NCI-H1694 treated with DMSO at 0.1 percent for 48 hours (cell line): ENCODE measurements around the gene ZDHHC3.

Experiments used
- DNase-seq: peaks from one replicate; lab custom pipeline; 2025; lab: John Stamatoyannopoulos, UW

Gene ZDHHC3, protein sequence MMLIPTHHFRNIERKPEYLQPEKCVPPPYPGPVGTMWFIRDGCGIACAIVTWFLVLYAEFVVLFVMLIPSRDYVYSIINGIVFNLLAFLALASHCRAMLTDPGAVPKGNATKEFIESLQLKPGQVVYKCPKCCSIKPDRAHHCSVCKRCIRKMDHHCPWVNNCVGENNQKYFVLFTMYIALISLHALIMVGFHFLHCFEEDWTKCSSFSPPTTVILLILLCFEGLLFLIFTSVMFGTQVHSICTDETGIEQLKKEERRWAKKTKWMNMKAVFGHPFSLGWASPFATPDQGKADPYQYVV

GRCh38 chr3:44976002-44976815 is at the start of gene ZDHHC3, which contains the start of gene EXOSC7:
Gene ZDHHC3 (minus strand): TSS chr3:44976174. CDS start chr3:44959436, 16,738 bp downstream.
Gene EXOSC7 (plus strand): TSS chr3:44976244. CDS start chr3:44976278, 34 bp downstream.
- peak; percentile 9 for DNase-seq

DNA sequence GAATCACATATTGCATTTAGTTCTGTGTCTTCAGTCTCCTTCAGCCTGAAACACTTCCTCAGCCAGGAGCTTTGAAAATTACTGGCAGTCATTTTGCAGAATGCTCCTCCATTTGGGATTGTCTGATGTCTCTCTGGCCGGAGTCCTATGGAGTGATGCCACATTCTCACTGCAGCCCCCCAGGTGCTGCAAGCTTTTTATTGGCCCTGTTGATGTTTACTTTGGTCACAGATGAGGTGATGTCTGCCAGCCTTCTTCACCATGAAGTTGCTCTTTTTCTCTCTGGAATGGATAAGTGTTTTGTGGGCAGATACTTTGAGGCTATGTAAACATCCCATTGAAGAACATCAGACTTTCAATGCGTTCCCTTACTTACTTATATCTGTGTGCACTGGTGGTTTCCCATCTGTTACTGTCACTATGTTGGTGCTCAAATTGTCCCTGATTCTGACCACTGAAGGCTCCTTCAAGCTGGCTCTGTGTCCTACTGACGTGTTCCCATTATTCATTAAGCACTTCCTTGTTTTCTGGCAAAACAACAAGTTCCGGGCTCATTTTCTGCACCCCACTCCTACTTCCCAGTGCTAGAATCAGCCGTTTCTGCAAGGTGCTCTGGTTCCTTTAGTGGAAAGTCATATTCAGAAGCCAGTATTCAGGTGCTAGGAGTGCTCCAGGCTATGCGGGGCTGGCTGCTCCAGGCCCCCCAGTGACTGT is 48.7 kb upstream of the ZDHHC3 start:
- DNase-seq, result no peak

DNA sequence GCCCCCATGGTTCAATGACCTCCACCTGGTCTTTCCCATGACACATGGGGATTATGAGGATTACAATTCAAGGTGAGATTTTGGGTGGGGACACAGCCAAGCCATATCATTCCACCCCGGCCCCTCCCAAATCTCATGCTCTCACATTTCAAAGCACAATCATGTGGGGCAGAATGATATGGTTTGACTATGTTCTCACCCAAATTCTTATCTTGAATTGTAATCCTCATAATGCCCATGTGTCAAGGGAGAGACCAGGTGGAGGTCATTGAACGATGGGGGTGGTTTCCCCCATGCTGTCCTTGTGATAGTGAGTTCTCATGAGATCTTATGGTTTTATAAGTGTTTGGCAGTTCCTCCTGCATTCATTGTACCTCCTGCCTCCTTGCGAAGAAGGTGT is 47.7 kb upstream of the ZDHHC3 start:
- no peak for DNase-seq

DNA sequence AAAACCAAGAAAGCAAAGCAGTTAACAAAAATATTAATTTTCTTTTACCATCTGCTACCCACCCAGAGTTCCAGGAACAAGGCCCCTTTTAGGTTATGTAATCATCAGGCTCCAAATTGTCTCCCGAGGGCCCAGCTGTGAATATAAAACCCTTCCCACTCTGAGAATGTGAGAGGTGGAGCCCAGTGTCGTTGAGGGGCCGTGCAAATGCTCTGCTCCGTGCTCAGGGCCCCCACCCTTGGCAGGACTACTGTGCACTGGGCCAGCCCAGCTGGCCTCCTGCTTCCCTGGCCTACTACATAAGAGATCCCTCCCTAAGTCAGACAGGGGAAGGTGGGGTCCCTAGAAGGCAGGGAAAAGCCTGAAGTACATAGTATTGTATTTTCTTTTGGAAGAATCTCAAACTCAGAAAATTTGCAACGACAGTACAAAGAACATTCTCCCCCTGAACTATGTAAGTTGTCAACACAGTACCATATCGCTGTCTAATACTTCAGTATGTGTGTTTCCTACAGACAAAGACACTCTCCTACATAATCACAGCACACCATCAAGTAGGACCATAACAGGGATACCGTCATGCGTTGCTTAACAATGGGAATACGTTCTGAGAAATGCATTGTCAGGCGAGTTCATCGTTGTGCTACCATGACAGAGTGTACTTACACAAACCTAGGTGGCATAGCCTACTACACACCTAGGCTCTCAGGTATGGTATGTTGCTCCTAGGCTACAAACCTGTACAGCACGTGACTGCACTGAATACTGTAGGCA is 45.7 kb upstream of the ZDHHC3 start:
- DNase-seq, result no peak

- no peak for DNase-seq
These were observed 44.6 kb upstream of the ZDHHC3 start for GRCh38 chr3:45020534-45020933.

DNA sequence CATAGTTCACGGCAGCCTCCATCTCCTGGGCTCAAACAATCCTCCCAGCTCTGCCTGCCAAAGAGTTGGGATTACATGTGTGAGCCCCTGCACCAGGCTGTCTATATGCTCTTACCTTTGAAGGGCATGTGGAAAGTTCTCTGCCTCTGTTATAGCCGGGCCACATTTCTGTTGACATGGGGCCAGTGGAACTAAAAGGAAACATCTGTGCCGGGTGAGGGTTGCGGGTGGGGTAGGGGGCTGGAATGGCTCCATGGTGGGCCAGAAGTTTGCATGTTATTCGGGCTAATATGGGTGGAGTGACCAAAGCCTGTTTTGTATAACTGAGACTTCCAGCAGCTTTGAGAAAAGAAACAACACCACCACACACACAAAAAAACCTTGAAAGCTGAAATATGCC is 41.8 kb upstream of the ZDHHC3 start:
- DNase-seq, result no peak

DNA sequence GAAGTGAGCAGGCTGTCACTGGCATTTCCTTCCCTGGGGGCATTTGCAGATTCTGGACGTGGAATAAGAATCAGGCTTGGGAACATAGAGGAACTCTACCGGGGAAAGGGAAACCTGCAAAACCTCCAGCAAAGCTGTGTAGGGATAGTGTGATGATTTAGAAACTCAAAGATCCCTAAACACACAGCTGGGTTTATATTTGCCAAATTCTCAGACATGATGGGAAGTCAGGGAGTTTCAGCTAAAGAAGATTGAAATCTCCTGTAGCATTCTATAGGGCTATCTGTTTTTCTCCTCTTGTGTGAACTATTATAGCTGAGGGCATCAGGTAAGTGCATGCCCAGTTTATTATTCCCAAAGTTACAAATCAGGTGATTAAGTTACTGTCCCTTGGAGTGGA is 40.9 kb upstream of the ZDHHC3 start:
- no peak for DNase-seq

- DNase-seq, result no peak
These were observed 36.6 kb upstream of the ZDHHC3 start for GRCh38 chr3:45012577-45012976.

DNA sequence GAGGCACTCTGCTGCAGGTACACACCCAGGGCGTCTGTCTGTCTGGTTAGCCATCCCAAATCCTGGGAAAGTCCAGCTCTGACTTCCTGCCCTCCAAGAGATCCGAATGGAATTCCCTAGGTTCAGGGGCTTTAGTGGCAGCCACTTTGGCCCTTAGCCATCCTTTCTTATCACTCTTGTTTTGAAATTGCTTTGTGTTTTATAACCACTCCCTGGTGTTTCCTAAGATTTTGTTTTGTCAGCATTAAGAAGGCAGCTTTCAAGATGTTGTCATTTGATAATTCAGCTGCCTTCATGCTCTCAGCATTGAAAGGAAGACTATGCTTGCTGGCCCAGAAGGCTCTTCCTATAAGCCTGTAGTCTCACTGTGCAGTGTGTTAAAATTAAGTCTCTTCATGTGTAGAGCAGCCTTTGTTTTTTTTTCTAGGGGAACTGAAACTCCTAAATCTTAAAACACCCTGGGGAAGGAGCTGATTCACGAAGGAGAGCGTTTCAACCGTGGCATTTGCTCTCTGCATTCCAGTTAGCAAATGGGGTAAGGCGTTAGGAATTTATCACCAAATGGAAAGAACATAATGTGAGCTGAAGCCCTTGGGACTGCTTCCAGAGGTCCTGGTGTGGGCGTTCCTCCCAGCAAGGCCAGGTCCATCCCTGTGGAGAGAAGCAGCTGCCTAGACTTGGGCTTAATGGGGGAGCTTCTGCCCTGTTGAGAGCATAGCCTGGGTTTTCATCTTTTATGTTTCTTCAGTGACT is 36.0 kb upstream of the ZDHHC3 start:
- no peak for DNase-seq

DNA sequence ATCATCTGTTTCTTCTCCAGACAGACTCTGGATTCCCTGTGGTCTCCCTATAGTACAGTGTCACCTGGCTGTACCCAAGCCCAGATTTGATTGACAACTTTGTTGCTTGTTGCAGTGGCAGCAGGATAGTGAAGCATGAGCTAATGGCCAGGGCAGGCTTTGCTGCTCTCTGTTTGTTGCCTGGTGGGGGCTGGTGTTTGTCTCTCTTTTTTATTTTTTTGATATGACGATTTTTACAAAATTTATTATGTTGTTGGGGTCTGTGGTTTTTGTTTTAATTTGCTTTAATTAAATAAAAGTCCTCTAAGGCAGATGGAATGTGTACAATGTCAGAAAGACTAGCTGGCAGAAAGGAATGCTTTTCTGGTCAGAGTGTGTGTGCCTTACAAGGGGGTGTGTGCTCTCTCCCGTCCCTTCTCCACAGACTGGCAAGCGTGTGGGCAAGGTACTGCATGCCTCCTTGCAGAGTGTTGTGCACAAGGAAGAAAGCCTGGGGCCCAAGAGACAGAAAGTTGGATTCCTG is 34.9 kb upstream of the ZDHHC3 start:
- no peak for DNase-seq

- no peak for DNase-seq
These were observed 33.9 kb upstream of the ZDHHC3 start for GRCh38 chr3:45009868-45010267.

DNA sequence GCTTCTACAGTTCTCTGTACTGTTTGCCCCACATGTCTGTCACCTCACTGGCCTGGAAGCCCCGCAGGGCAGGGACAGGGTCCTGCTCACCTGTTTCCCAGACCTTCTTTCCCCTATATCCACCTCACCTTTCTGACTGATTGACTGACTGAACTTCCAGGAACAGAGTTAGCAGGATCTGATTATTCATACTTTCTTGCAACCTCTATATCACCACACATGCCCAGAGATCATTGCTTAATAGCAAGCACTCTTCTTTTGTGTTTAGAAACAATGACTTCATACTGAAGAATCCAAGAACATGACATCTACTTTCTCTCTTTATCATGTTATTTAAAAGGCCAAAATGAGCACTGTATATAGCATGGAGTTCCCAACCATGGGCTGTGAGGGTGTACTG is 32.1 kb upstream of the ZDHHC3 start:
- no peak for DNase-seq

DNA sequence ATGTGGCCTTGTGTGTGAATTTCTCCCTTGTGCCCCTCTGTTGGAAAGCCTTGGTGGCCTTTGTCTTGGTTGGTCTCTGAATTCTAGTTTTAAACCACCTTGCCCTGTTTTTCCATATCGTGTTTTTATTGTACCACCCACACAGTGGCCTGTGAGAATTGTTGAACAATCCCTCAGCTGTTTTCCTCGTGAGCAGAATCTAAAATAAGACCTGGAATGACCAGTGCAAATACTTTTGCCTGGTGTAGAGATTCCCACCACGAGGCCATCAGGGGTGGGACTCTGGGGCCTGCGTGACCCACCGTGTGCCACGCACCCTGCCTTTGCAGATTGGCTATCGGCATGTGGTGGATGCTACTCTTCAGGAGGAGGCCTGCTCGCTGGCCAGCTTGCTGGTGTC is 31.1 kb upstream of the ZDHHC3 start:
- DNase-seq, result no peak

DNA sequence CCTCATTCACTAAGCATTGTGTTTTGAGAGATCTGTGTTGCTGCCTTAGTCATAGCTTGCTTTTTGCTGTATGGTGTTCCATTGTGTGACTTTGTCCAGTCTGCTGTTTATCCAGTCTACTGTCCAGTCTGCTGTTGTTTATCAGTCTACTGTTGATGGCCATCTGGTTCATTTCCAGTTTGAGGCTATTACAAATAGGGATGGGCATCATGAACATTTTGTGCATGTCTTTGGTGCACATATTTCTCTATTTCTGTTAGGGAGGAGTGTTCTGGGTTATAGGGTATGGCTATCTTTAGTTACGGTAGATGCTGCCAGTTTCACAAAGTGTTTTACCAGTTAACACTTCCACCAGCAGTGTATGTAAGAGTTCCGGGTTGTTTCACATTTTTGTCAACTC is 27.9 kb upstream of the ZDHHC3 start:
- DNase-seq, result no peak

GRCh38 chr3:45003406-45003805 is 27.4 kb upstream of the ZDHHC3 start:
- DNase-seq, result no peak

GRCh38 chr3:45002720-45003119 is 26.7 kb upstream of the ZDHHC3 start:
- no peak for DNase-seq

DNA sequence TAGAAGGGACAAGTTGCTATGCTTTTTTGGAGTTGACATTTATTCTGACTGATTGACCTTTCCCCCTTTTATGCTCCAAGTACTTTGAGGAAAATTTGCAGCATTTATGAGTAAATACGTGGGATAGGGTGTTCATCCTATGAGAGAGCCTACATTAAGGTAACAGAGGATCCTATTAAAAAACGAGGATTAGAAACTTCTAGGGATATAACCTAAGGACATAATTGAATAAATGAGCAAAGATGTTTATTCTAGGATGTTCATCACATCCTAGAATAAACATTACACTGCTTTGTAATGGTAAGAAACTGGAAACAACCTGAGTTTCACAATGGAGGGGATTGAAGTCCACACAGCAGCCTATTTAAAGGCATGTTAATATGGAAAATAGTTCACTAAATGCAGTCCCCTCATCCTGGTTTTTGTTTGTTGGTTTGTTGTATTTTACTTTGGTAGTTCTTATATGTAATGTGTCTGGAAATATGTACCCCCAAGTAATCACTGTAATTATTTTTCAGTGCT is 26.2 kb upstream of the ZDHHC3 start:
- DNase-seq, result no peak

GRCh38 chr3:45001738-45002137 is 25.8 kb upstream of the ZDHHC3 start:
- no peak for DNase-seq

DNA sequence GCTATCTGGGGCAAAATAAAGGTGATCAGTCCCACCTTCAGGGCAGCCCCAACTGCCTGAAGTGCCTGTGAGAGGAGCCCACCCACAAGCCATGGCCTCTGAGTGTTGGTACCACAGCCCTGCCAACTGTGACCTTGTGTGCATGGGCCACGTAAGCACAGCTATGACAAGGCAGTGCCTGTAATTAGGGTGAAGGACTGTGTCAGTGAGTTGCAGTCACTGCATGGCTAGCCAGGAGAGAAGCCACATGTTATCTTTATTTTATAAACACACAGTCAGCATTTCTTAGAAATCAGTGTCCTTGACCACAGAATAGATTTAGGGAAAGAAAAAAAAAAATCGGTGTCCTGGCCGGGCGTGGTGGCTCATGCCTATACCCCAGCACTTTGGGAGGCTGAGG is 24.8 kb upstream of the ZDHHC3 start:
- no peak for DNase-seq

GRCh38 chr3:44999782-45000181 is 23.8 kb upstream of the ZDHHC3 start:
- DNase-seq, result no peak

DNA sequence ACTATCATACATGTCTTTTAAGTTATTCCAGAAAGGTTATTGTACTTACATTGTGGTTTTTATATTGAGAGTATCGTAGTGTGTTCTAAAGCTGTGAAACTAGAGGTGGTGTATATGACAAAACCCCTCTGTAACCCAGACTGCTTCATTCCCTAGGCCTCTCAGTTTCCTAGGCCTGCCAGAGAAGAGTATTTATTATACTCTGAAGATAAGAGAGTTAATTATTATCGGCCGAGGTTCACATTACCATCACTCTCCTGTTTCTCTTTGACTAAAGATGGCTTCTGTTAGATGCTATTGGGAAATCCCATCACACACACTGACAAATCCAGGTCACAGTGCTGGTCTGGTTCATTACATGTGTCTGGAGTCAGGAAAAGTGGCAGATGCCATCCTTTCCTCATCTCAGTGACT is 20.6 kb upstream of the ZDHHC3 start:
- peak; percentile 17 for DNase-seq
